HPDE6-E6E7 (cell line): ENCODE measurements around the gene HOXA10.
A peak's percentile ranks its signal among the peaks of the same experiment; 100 is the strongest.

Experiments used
- DNase-seq: peaks from one replicate; pipeline ENCODE4 v3.0.0; 2011; ENCODE audit warnings: missing footprints; ENCODE audit errors: extremely low spot score

HOXA10 gene

DNA sequence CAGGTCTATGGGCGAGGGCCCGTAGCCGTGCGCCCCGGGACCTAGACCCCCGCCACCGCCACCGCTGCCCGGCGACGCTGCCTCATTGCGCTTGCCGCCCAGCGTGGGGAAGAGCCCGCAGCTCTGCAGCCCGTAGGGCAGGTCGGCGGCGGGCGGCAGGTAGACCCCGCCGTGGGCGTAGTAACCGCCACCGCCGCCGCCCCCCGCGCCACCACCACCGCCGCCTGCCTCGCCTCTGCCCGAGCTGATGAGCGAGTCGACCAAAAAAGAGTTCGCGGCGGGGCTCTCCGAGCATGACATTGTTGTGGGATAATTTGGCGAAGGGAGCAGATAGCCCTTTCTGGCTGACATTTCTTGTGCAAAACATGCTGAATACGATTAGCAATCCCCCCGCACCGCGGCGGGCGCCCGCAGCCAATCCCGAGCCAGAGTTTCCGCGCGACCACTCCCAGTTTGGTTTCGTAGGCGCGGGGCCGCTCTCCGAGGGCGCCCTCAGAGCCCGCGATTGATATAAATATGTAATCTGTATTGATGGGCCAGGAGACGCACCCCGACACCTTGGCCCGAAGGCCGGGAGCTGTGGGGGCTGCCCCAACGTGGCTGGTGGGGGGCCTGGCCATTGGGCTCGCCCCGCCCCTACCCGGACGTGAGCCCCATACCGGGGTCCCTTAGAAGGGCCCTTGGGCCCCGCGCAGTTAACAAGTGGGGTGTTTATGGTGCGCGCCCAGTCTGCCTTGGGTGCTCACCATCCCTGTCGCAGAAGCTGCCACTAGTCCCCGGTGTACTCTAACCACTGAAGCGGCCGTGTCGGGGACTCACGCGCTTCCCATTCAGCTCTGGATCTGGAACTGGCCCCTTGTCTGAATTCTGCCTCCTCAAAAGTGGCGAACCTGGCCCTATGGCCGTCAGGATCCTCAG is at the start of gene HOXA10:
TSS of gene HOXA10 (minus strand) at position 365 of the 918 bp plus-strand sequence. CDS start at position 351, 14 bp downstream.
- DNase-seq, result no peak

- no peak for DNase-seq
Measured at GRCh38 chr7:27221201-27221797, 47.2 kb upstream of the HOXA10 start.

DNA sequence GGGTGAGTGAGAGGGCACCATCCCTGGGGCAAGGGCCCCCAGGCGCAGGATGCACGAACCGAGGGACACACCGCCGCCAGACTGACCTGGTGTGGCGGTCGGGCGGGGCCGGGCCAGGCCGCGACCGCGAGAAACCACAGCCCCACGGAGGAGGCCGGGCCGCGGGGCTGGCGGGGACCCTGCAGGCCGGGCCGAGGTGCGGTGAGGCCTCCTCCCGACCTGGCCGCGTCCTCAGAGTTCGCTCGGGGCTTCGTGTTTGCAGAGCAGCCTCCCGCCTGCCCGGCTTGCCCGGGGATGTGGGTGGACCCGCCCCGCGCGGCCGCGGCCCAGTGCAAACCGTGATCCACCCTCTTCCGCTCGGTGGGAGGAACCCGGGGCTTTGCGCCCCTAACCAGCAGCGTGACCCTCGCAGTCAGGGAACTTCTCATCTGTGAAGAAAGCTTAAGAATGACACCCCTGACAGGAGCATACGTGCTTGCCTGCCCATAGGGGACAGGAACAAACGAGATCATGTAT is 46.4 kb upstream of the HOXA10 start:
- DNase-seq, result no peak

DNA sequence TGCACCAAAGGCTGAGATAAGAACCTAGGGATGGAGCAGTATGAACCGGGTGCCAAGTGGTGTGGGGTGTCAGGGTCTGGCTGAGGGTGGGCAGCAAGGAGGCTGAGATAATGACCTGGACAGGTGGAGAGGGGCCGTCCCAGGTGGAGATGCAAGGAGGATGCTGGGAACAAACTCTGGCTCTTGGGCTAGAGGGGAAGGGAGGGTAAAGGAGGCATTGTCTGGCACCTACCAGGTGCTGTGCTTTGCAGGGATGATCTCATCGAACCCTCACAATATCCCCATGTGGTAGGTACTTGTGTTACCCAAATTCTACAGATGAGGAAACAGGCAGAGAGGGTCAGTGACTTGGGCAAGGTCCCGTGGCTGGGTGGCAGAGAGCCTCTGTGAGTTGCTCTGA is 45.7 kb upstream of the HOXA10 start:
- no peak for DNase-seq

DNA sequence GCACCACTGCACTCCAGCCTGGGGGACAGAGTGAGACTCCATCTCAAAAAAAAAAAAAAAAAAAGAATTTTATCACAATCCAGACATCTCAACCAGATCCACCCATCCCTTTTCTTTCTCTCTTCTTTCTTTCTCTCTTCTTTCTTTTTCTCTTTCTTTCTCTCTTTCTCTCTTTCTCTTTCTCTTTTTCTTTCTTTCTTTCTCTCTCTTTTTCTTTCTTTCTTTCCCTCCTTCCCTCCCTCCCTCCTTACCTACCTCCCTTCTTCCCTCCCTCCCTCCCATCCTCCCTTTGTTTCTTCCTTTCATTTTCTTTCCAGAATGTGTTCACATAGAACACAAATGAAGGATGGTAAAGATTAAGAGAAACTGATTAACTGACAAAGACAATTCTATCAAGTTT is 43.8 kb upstream of the HOXA10 start:
- DNase-seq, result no peak

- no peak for DNase-seq
Measured at GRCh38 chr7:27215356-27215755, 41.2 kb upstream of the HOXA10 start.

GRCh38 chr7:27214239-27214950 is 40.3 kb upstream of the HOXA10 start:
- DNase-seq, result no peak

- no peak for DNase-seq
Measured at GRCh38 chr7:27213433-27214238, 39.5 kb upstream of the HOXA10 start.

DNA sequence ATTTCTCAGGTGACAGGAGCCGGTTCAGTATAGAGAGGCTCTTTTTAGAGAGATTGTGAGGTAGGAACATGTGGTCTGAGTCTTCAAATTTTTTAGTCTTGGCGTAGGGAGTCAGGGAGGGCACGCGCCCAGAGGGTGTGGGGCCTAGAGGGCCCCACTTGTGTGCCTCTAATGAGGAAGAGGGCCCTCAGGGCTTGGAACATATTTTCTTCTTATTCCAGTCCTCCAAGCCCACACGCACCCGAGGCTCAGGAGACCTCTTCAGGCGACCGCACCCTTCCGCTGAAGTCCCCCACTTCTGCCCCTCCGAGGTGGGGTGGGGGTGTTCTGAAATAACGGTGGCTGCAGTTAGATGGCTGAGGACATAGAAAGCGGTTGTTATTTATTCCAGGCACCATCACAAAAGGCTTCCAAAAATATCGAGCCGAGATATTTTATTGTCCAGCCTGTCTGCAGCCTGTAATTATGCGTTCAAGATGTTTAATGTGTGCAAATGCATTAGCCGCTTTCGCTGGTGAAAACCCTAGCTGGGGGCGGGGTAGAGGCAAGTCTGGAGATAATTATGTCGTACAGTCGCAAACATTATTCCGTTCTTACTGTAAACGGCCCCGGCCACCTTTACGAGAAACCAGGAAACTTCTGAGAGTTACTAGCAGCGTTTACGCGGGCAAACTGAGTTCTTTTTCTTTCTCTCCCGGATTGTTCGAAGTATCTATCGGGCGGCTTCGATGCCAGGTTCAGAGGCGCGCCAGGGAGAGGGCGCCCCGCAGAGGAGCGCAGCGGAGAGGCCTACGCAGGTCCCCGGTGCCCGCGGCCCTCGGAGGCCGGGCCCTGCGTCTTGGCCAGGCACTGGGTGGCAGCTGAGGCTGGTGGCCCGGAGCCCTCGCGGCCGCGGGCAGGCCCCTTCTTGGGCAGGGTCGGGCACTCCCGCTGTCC is 38.6 kb upstream of the HOXA10 start:
- no peak for DNase-seq

GRCh38 chr7:27211764-27212204 is 37.7 kb upstream of the HOXA10 start:
- no peak for DNase-seq

DNA sequence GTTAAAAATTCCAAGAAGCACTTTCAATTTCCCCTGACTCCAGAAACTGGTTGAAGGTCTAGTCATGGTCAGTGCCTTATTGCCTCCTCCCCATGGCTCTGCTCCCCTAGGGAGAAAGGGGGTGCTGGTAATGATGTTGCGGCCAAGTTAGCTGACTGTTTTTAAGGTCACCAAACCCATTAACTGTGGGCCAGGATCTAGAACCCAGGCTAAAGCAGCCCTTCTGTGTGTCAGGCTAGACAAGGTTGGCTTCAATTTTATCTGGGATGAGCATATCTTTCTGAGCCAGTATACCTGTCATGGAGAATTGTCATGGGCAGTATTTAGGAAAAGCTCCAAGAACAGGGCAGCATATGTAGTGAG is 36.9 kb upstream of the HOXA10 start:
- DNase-seq, result no peak

GRCh38 chr7:27210441-27211083 is 36.4 kb upstream of the HOXA10 start:
- peak; percentile 53 for DNase-seq

DNA sequence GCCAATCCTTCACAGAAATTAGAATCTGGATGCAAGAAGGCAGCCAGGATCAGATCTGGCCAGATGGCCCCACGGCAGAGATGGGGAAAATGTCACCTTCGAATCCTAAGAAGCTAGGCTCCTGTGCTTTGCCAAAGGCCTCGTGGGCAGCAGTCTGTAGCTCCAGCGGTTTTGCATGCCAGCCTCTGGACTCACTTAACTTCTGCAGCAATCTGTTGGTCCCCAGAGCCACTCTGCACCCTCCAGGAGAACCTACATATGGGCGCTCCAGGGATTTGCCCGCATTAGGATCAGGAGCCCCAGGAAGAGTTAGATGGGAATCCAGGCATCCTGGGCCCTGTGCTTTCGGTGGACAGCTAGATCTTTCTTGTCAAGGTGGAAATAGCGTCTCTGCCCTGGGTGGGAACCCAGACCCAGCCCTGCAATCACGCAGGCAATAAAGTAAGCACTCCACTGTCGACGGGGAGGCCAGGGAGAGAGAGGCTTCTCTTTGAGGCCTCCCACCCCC is 35.9 kb upstream of the HOXA10 start:
- DNase-seq, result no peak

GRCh38 chr7:27208998-27209397 is 34.9 kb upstream of the HOXA10 start:
- no peak for DNase-seq

DNA sequence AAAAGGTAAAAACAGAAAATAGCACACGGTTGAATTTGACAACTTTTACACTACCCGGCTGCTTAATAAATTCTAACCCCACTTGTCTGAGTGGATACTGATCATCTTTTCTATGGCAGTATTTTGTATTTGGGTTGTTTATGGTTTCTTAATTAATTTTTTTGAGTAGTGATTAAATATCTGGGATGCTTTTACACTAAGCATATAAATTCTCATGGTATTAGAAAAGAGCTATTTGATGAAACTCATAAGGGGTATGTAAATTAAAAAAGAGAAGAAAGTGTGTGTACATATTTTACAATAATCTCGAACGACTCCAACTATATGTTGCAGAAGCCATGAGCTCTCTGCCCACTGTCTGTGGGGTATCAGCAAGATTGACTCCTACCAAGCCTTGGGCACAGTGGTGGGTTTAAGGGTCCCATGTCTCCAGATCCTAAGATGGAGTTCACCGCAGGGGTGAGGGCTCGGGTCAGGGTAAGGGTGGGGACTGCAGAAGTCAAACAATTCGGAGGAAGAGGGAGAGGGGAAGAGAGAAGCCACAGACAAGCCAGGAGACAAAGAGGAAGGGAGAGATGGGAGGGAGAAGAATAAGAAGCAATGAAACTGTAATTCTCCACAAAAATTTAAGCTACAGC is 33.3 kb upstream of the HOXA10 start:
- no peak for DNase-seq

DNA sequence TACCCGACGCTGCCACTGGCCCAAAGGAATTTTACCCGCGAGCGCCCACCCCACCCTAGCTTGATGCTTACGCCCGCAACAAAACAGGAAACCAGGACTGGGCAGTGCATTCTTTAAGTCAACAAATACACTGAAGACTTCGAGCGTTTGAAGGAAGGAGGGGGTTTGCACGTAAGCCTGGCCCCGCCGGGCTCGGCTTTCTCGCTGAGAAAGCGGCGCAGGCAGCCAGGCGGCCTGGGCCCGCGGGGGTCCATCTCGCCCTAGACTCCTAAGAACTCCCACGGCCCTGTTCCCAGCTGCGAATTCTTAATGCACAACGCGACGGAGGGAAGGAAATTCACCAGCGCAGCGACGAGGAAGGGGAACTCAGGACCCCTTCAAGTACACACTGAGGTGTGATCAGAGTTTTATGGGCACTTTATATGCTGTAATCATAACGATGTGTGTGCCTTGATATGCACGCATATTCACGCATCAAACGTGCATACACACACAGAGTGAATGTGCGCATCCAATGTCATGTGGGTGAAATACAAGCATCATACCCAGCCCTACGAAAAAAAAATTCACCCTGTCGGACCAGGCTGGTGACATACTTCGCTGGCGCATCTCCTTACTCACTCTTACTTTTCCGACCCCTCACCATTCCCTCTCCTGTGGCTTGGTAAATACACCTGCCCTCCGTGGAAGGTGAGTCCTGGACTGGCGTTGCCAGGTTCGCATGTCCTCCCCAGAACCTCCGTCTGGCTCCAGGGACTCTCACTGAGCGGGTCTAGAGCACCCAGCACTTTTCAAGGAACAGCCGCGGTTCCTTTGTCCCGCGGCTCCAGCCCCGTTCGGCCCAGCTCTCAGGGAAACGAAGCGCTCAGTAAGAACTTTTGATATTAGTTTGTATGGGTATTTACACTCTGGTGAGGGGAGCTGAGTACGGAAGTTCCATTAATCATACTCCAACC is 31.5 kb upstream of the HOXA10 start:
- DNase-seq, result no peak

DNA sequence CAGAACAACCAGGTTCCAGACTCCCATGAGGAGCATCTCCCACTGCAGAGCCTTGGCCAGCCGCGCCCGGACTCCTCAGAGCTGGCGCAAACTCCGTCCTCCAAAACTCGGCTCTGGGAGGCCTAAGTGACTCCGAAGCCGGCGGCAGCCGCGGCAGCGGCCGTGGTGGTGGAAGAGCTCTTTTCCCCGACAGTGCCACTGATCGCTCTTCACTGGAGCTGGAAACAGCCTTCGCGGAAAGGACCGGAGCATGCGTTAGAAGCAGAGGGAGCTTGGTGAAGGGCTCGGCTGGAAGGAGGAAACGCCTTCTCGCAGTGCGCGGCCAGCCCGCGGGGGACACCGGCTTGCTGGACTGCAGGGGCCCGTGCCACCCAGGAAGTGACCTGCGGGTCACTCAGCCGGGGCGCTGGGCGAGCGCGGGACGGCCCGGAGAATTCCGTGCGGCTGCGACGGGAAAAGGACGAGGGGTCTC is 30.8 kb upstream of the HOXA10 start:
- no peak for DNase-seq
